GM18498 (cell line): ENCODE data around the gene GSKIP.
"Not testable (repeated sequence)": the region's sequence is repeated elsewhere in the genome, so short reads cannot be mapped to it uniquely, and the experiment has no call there.

ENCODE experiments used
- ATAC-seq: cut with Tn5 transposase; IDR thresholded peaks from one replicate; pipeline ENCODE4 v1.9.1; 2021; ENCODE audit warnings: mild to moderate bottlenecking, moderate library complexity; ENCODE audit not compliant: unreplicated experiment

GSKIP gene

GRCh38 chr14:96362965-96363750 is at the start of gene GSKIP, which contains the start of gene ATG2B:
GSKIP (plus strand) TSS chr14:96363526; CDS start chr14:96382248, 18,722 bp downstream.
ATG2B (minus strand) TSS chr14:96363341; CDS start chr14:96362976, 365 bp downstream.
- ATAC-seq: peak; percentile 74

- ATAC-seq: no peak
Observed at GRCh38 chr14:96316087-96316486, 47.2 kb upstream of the GSKIP start.

- ATAC-seq: no peak
Observed at GRCh38 chr14:96318836-96319235, 44.5 kb upstream of the GSKIP start.

- no peak for ATAC-seq
Observed at GRCh38 chr14:96320605-96321004, 42.7 kb upstream of the GSKIP start.

GRCh38 chr14:96324219-96324618 is 39.1 kb upstream of the GSKIP start:
- ATAC-seq: no peak

GRCh38 chr14:96338551-96338950 is 24.8 kb upstream of the GSKIP start:
- ATAC-seq: no peak

- ATAC-seq: no peak
Observed at GRCh38 chr14:96341323-96341722, 22.0 kb upstream of the GSKIP start.

GRCh38 chr14:96345669-96346068 is 17.7 kb upstream of the GSKIP start:
- ATAC-seq: no peak

- ATAC-seq: not testable (repeated sequence)
Observed at GRCh38 chr14:96347957-96348356, 15.4 kb upstream of the GSKIP start.

GRCh38 chr14:96349286-96350075 is 13.8 kb upstream of the GSKIP start:
- ATAC-seq: no peak

- ATAC-seq: no peak
Observed at GRCh38 chr14:96351986-96352385, 11.3 kb upstream of the GSKIP start.

GRCh38 chr14:96352708-96353107 is 10.6 kb upstream of the GSKIP start:
- ATAC-seq: no peak

GRCh38 chr14:96354246-96354645 is 9.1 kb upstream of the GSKIP start:
- ATAC-seq: no peak

- ATAC-seq: no peak
Observed at GRCh38 chr14:96357216-96357615, 6.1 kb upstream of the GSKIP start.

GRCh38 chr14:96359959-96360358 is 3.4 kb upstream of the GSKIP start:
- no peak for ATAC-seq

- ATAC-seq: no peak
Observed at GRCh38 chr14:96362071-96362964, 1.0 kb upstream of the GSKIP start.

- ATAC-seq: peak; percentile 26
Observed at GRCh38 chr14:96363751-96364336, 518 bp downstream of the GSKIP start.

- ATAC-seq: no peak
Observed at GRCh38 chr14:96364962-96365361, 1.6 kb downstream of the GSKIP start.

GRCh38 chr14:96368534-96368933 is 5.2 kb downstream of the GSKIP start:
- ATAC-seq: no peak

GRCh38 chr14:96370528-96370927 is 7.2 kb downstream of the GSKIP start:
- ATAC-seq: no peak

- ATAC-seq: no peak
Observed at GRCh38 chr14:96373538-96373937, 10.2 kb downstream of the GSKIP start.
